Measurements from ENCODE around the gene C1orf74.

GRCh38 chr1:209746451-209747165 lies 37.8 kb downstream of the C1orf74 start:
- TF ChIP-seq CTCF (IDR thresholded peaks at IDR 0.05) (no peak), EP300 (IDR thresholded peaks at IDR 0.05) (no peak)
